ENCODE data around the gene ZNF428. TPM values are rescaled to one million over a fixed set of nuclear protein-coding genes. Genes with fewer than 3 reads are reported as not detected.

Gene ZNF428
- total and polyA plus RNA-seq, 4 donors, result 27.9 to 95.3 (median 46.2) TPM

DNA sequence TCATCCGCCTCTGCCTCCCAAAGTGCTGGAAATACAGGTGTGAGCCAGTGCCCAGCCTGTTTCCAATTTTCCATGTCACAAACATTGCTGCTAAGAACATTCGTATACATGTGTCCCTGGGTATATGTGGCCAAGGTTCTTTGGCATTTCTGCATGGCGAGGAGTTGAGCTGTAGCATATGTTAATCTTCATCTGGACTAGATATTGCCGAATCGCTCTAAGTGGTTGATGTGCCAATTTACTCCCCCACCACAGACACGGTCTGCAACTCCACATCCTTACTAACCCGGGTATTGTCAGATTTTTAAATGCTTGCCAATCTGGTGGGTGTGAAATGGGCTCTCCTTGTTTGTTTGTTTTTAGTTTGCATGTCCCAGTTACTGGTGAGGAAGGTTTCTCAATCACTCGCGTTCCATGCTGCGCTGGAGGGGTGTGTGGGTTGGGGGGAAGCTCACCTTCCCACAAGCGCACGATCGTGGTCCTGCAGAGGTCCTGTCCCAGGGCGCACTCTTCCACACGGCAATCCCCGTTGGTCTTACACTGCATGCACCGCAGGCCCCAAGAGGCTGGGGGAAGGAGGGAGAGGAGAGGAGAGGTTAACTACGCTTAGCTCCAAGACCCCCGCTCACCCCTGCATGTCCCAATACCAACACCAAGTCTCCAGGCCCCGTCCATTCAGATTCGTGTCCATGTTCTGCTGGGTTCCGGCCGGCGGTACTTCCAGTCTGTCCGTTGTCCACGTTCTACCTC lies 47.9 kb upstream of the ZNF428 start:
- Histone ChIP-seq H3K27ac (ENCODE audit: low read depth in 1 of 2, low read length in 1 of 2) (no peak overlapping the region), H3K9ac (ENCODE audit: insufficient read depth in 1 of 2, low read length in 2 of 2) (peak overlapping the region; percentile 14 to 41), H3K27me3 (ENCODE audit: control insufficient read depth in 3 of 3, insufficient read depth in 3 of 3, low read length in 2 of 3) (no peaks in the 10 kb centered on the region), H3K36me3 (ENCODE audit: control insufficient read depth in 4 of 4, insufficient read depth in 4 of 4, low read length in 4 of 4) (peaks cover 5 to 15% (median 9%) of the 10 kb centered on the region in 4 donors), H3K4me3 (no peak overlapping the region), H3K4me1 (ENCODE audit: control insufficient read depth in 5 of 5, insufficient read depth in 5 of 5, low read length in 5 of 5) (peaks cover 0 to 24% (median 17%) of the 10 kb centered on the region in 5 donors), H3K9me3 (ENCODE audit: control insufficient read depth in 4 of 4, insufficient read depth in 3 of 4, low read length in 3 of 4) (no peaks in the 10 kb centered on the region)
- DNase-seq (peak in 2 of 3 donors; percentile 30 to 32), ATAC-seq (ENCODE audit: insufficient read depth, low FRiP score) (no peak)
- WGBS, 2 donors, result 54 to 64% methylated on average over 25 to 26 of the region's 26 CpGs
- TF ChIP-seq, protein P1, sequence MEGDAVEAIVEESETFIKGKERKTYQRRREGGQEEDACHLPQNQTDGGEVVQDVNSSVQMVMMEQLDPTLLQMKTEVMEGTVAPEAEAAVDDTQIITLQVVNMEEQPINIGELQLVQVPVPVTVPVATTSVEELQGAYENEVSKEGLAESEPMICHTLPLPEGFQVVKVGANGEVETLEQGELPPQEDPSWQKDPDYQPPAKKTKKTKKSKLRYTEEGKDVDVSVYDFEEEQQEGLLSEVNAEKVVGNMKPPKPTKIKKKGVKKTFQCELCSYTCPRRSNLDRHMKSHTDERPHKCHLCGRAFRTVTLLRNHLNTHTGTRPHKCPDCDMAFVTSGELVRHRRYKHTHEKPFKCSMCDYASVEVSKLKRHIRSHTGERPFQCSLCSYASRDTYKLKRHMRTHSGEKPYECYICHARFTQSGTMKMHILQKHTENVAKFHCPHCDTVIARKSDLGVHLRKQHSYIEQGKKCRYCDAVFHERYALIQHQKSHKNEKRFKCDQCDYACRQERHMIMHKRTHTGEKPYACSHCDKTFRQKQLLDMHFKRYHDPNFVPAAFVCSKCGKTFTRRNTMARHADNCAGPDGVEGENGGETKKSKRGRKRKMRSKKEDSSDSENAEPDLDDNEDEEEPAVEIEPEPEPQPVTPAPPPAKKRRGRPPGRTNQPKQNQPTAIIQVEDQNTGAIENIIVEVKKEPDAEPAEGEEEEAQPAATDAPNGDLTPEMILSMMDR (IDR thresholded peaks at IDR 0.05; ENCODE audit: control extremely low read depth, extremely low read depth), result no peak

DNA sequence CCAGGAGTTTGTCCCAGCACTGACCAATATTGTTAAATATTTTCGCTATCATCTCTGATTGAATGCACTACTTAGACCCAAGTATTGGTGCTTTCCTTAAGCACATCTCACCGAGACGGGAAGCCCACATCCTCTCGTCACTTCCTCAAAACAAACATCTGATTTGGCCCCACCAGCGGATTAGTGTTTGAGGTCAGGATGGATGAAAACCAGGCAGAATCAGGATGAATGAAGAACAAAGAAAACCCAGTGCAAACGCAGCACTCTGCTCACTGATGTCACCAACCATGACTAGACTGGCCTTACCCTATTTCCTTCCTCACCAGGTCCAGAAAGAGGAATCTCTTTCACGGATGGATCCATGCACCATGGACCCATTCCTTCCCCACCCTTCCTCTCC lies 44.6 kb upstream of the ZNF428 start:
- Histone ChIP-seq H3K9ac (ENCODE audit: insufficient read depth in 1 of 2, low read length in 2 of 2) (no peak overlapping the region), H3K9me3 (ENCODE audit: control insufficient read depth in 4 of 4, insufficient read depth in 3 of 4, low read length in 3 of 4) (no peaks in the 10 kb centered on the region), H3K27me3 (ENCODE audit: control insufficient read depth in 3 of 3, insufficient read depth in 3 of 3, low read length in 2 of 3) (no peaks in the 10 kb centered on the region), H3K4me1 (ENCODE audit: control insufficient read depth in 5 of 5, insufficient read depth in 5 of 5, low read length in 5 of 5) (peaks cover 0 to 17% (median 8%) of the 10 kb centered on the region in 5 donors), H3K4me3 (no peak overlapping the region), H3K36me3 (ENCODE audit: control insufficient read depth in 4 of 4, insufficient read depth in 4 of 4, low read length in 4 of 4) (peaks cover 5 to 27% (median 9%) of the 10 kb centered on the region in 4 donors), H3K27ac (ENCODE audit: low read depth in 1 of 2, low read length in 1 of 2) (no peak overlapping the region)
- TF ChIP-seq, protein P1 (IDR thresholded peaks at IDR 0.05; ENCODE audit: control extremely low read depth, extremely low read depth), result no peak
- no peak for ATAC-seq (ENCODE audit: insufficient read depth, low FRiP score)
- peak in 2 of 3 donors; percentile 39 to 41 for DNase-seq
- WGBS, 2 donors, result 18 to 37% methylated on average over 7 of the region's 7 CpGs

DNA sequence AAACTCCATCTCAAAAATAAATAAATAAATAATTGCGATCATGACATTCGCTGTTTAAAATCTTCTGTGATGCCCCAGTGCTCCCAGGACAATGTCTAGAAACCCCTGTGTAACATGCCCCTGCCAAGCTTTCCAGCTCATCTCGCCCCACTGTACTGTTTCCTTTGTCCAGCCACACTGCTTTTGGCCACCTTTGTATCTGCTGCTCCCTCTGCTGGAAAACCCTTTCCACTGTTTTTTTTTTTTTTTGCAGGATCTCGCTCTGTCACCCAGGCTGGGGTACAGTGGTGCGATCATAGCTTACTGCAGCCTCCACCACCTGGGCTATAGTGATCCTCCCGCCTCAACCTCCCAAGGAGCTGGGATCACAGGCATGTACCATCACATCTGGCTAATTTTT lies 43.1 kb upstream of the ZNF428 start:
- Histone ChIP-seq H3K27ac (ENCODE audit: low read depth in 1 of 2, low read length in 1 of 2) (no peak overlapping the region), H3K4me1 (ENCODE audit: control insufficient read depth in 5 of 5, insufficient read depth in 5 of 5, low read length in 5 of 5) (peaks cover 0 to 14% (median 5%) of the 10 kb centered on the region in 5 donors), H3K4me3 (no peak overlapping the region), H3K9me3 (ENCODE audit: control insufficient read depth in 4 of 4, insufficient read depth in 3 of 4, low read length in 3 of 4) (peaks cover 0 to 5% (median 2%) of the 10 kb centered on the region in 4 donors), H3K36me3 (ENCODE audit: control insufficient read depth in 4 of 4, insufficient read depth in 4 of 4, low read length in 4 of 4) (peaks cover 5 to 31% (median 12%) of the 10 kb centered on the region in 4 donors), H3K9ac (ENCODE audit: insufficient read depth in 1 of 2, low read length in 2 of 2) (no peak overlapping the region), H3K27me3 (ENCODE audit: control insufficient read depth in 3 of 3, insufficient read depth in 3 of 3, low read length in 2 of 3) (no peaks in the 10 kb centered on the region)
- TF ChIP-seq, protein P1 (IDR thresholded peaks at IDR 0.05; ENCODE audit: control extremely low read depth, extremely low read depth), result no peak
- no peak for DNase-seq
- 93 to 95% methylated on average over 6 of the region's 6 CpGs for WGBS, 2 donors
- no peak for ATAC-seq (ENCODE audit: insufficient read depth, low FRiP score)

Data from lung (tissue), 12 donors.